SH-SY5Y (cell line): ENCODE measurements around the gene MGST2.

Experiments used
- GATA2 ChIP-seq: IDR thresholded peaks from 2 replicates; pipeline ENCODE4 v1.6.1; 2011; ENCODE audit warnings: mild to moderate bottlenecking, low read depth, low read length
- GATA3 ChIP-seq: IDR thresholded peaks from 2 replicates; pipeline ENCODE4 v1.6.1; 2011; ENCODE audit warnings: low read depth, mild to moderate bottlenecking, low read length, moderate library complexity

DNA sequence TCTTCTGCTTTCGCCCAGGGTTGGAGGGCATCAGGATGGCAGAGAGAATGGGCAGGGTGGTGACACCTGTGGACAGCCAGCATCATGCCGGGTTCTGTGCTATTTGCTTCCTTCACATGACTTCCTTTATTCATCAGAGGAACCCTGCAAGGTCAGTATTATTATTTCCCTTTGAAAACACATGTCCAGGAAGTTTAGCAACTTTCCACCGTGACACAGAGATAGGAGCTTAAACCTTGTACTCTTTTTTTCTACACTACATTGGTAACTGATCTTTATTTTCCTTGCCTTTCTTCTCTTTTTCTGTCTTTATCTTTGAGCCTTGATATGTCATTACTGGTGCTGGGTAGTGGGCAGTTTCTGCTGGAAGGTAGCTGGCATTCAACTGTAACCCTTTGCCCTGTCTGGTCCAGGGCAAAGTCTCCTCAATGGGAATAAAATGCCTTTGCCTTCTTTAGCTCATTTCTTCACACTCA, 5.0 kb upstream of the MGST2 start:
- no peak for TF ChIP-seq GATA2
- no peak for TF ChIP-seq GATA3
